ENCODE data around the gene SNCAIP.

SNCAIP gene

DNA sequence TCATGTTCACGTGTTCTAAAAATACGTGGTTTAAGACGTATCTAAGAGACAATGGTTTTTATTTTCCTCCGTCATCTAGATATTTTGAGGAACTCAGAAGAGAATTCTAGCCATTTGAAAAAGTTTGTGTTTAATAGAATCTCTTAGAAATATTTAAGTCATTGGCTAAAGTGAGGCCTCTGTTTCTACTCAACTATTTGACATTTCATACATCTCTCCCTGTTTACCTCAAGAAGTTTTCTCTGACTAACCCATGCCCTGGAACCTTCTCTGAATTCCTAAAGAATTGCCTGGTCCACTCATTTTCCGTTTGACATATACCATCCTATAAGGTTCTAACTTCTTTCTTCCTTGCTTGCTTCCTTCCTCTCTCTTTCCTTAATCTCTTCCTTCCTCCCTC is 178.7 kb downstream of the SNCAIP start:
- Histone ChIP-seq H3K36me3 (ENCODE audit: control insufficient read depth, insufficient read depth, low read length) (no peaks in the 10 kb centered on the region), H3K27me3 (ENCODE audit: control insufficient read depth, insufficient read depth, low read length) (no peaks in the 10 kb centered on the region), H3K9me3 (ENCODE audit: control insufficient read depth, low read length) (no peaks in the 10 kb centered on the region), H2AFZ (no peak overlapping the region), H3K79me2 (no peaks in the 10 kb centered on the region), H3K4me3 (ENCODE audit: low read depth, low read length) (no peak overlapping the region), H3K4me1 (no peaks in the 10 kb centered on the region), H3K9ac (no peak overlapping the region), H3K4me2 (ENCODE audit: low read length) (no peak overlapping the region), H3K27ac (no peak overlapping the region)
- TF ChIP-seq, protein P1, sequence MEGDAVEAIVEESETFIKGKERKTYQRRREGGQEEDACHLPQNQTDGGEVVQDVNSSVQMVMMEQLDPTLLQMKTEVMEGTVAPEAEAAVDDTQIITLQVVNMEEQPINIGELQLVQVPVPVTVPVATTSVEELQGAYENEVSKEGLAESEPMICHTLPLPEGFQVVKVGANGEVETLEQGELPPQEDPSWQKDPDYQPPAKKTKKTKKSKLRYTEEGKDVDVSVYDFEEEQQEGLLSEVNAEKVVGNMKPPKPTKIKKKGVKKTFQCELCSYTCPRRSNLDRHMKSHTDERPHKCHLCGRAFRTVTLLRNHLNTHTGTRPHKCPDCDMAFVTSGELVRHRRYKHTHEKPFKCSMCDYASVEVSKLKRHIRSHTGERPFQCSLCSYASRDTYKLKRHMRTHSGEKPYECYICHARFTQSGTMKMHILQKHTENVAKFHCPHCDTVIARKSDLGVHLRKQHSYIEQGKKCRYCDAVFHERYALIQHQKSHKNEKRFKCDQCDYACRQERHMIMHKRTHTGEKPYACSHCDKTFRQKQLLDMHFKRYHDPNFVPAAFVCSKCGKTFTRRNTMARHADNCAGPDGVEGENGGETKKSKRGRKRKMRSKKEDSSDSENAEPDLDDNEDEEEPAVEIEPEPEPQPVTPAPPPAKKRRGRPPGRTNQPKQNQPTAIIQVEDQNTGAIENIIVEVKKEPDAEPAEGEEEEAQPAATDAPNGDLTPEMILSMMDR (IDR thresholded peaks at IDR 0.05): no peak

GRCh38 chr5:122492675-122493074 is 180.6 kb downstream of the SNCAIP start:
- no peak overlapping the region for H3K27ac ChIP-seq
- no peaks in the 10 kb centered on the region for H3K4me1 ChIP-seq
- peak overlapping the region; percentile 41 for H2AFZ ChIP-seq
- H3K79me2 ChIP-seq: no peaks in the 10 kb centered on the region
- no peak overlapping the region for H3K4me3 ChIP-seq (ENCODE audit: low read depth, low read length)
- H3K36me3 ChIP-seq (ENCODE audit: control insufficient read depth, insufficient read depth, low read length): no peaks in the 10 kb centered on the region
- H3K9me3 ChIP-seq (ENCODE audit: control insufficient read depth, low read length): no peaks in the 10 kb centered on the region
- H3K9ac ChIP-seq: no peak overlapping the region
- H3K27me3 ChIP-seq (ENCODE audit: control insufficient read depth, insufficient read depth, low read length): no peaks in the 10 kb centered on the region
- TF ChIP-seq, protein P1 (IDR thresholded peaks at IDR 0.05): no peak
- H3K4me2 ChIP-seq (ENCODE audit: low read length): no peak overlapping the region

DNA sequence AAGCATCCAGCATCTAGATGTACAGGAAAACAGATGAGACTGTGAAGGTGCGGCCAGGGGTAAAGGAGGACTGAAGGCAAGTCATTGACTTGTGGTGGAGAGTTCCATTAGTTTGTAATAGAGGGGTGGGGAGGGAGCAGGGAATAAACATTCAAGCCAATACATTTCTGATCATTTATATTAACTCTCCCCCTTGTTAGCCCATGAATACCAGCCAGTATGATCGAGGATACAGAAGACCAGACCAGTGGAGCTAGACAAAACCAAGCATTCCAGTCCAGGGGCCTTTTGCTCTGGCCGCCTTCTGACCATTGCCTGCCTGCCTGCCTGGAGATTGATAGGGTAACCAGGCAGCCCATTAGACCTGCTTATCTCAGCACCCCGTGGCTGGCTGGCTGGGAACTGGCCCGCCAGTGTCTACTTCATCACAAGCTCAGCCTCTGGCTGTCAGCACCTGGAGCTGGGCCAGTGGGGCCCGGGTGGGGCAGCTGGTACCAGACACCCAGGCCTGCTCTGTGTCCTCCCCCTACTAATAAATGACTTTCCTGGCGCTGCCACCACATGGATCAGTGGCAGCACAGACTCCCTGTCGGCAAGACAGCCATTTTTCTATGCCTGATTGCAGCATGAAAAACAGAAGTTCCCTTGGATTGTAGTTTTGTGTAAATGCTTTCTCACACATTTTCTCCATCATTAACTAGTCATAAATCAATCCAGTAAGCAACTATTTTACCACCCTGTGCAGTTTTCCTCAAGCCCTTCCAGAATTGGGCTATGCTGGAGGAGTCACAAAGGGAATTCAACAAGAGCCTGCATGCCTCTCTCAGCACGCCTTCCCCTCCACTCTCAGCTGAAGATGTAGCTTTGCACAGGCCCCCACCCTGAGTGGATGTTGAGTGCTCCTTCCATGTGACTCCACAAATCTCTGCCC is 181.3 kb downstream of the SNCAIP start:
- Histone ChIP-seq H3K36me3 (ENCODE audit: control insufficient read depth, insufficient read depth, low read length) (no peaks in the 10 kb centered on the region), H2AFZ (peak overlapping the region; percentile 41), H3K9me3 (ENCODE audit: control insufficient read depth, low read length) (no peaks in the 10 kb centered on the region), H3K27ac (no peak overlapping the region), H3K9ac (no peak overlapping the region), H3K4me3 (ENCODE audit: low read depth, low read length) (no peak overlapping the region), H3K4me1 (no peaks in the 10 kb centered on the region), H3K4me2 (ENCODE audit: low read length) (no peak overlapping the region), H3K27me3 (ENCODE audit: control insufficient read depth, insufficient read depth, low read length) (no peaks in the 10 kb centered on the region), H3K79me2 (no peaks in the 10 kb centered on the region)
- TF ChIP-seq, protein P1 (IDR thresholded peaks at IDR 0.05): no peak

- Histone ChIP-seq H3K4me3 (ENCODE audit: low read depth, low read length) (no peak overlapping the region), H3K27ac (no peak overlapping the region), H3K4me2 (ENCODE audit: low read length) (no peak overlapping the region), H3K79me2 (no peaks in the 10 kb centered on the region), H2AFZ (no peak overlapping the region), H3K9ac (no peak overlapping the region), H3K9me3 (ENCODE audit: control insufficient read depth, low read length) (no peaks in the 10 kb centered on the region), H3K27me3 (ENCODE audit: control insufficient read depth, insufficient read depth, low read length) (no peaks in the 10 kb centered on the region), H3K4me1 (no peaks in the 10 kb centered on the region), H3K36me3 (ENCODE audit: control insufficient read depth, insufficient read depth, low read length) (no peaks in the 10 kb centered on the region)
- TF ChIP-seq, protein P1 (IDR thresholded peaks at IDR 0.05): no peak
These were observed 182.1 kb downstream of the SNCAIP start for GRCh38 chr5:122494109-122494508.

- Histone ChIP-seq H3K4me2 (ENCODE audit: low read length) (no peak overlapping the region), H2AFZ (no peak overlapping the region), H3K36me3 (ENCODE audit: control insufficient read depth, insufficient read depth, low read length) (no peaks in the 10 kb centered on the region), H3K9me3 (ENCODE audit: control insufficient read depth, low read length) (no peaks in the 10 kb centered on the region), H3K9ac (no peak overlapping the region), H3K27me3 (ENCODE audit: control insufficient read depth, insufficient read depth, low read length) (no peaks in the 10 kb centered on the region), H3K27ac (no peak overlapping the region), H3K79me2 (no peaks in the 10 kb centered on the region), H3K4me3 (ENCODE audit: low read depth, low read length) (no peak overlapping the region), H3K4me1 (no peaks in the 10 kb centered on the region)
- TF ChIP-seq, protein P1 (IDR thresholded peaks at IDR 0.05): no peak
These were observed 186.1 kb downstream of the SNCAIP start for GRCh38 chr5:122498163-122498562.

All from parathyroid adenoma (tissue), 2 donors.